Activated gamma-delta T cell treated with Interleukin-2 at 50 U/mL for 16 hours (primary cell): Measurements from ENCODE around the gene GNPDA1.

Experiments used
- DNase-seq: peaks from one replicate; pipeline ENCODE4 v3.0.0-alpha.2; 2020

The GNPDA1 gene

DNA sequence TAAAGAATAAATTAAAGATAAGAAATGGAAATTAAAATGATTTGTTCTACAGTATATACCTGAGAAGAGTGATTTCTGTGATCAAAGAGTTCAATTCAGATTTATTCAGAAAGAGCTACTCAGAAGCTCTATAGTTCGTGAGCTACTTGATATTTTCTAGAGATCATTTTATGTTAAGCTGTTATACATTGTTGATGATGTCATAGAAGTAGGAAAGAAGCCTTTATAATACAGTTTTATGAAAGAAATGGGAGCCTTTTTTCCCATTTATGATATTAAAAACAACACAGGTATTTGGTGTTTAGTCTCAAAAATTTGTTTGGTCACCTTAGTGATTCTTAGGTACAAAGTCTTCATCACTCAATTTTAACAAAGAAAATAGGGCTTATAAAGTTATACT is 23.1 kb downstream of the GNPDA1 start:
- DNase-seq = no peak

GRCh38 chr5:141986072-141986471 is 26.8 kb downstream of the GNPDA1 start:
- no peak for DNase-seq

DNA sequence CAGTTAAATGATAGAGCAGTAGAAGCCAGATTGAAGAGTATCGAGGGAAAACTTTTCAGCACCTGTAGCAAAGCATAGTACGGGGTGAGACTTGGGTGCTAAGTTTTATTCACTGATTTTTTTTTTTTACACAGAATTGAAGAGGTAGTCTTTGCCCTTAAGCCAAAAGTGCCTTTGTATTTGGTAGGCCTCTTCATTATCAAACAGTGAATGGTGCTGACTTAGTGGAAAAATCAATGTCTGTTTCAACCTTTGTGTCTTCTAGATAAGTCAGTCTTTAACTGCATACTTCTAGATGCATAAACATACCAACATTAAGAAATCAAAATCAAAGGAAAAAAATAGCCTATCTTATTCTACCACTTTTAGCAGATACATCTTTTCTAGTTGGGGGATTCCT is 30.2 kb downstream of the GNPDA1 start:
- no peak for DNase-seq

DNA sequence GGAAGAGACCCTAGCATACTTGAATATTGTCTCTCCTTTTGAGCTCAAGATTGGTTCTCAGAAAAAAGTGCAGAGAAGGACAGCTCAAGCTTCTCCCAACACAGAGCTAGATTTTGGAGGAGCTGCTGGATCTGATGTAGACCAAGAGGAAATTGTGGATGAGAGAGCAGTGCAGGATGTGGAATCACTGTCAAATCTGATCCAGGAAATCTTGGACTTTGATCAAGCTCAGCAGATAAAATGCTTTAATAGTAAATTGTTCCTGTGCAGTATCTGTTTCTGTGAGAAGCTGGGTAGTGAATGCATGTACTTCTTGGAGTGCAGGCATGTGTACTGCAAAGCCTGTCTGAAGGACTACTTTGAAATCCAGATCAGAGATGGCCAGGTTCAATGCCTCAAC is 34.4 kb downstream of the GNPDA1 start:
- DNase-seq = no peak

DNA sequence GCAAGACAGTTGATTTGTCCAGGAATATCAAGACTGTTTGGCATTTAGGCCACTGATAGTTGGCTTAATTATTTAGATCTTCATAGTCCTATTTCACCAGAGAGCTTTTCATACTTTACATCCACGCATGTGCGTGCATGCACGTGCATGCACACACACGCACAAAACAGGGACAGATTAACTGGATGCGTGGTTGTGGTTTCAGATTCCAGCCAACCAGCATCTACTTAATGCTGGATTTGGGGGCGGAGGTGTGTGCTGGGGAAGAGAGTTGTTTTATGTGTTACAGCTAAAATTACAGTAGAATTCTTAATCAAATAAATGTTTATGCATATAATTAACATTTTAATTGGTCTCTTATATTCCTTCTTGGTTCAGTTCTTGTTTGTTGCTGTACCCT is 36.7 kb downstream of the GNPDA1 start:
- DNase-seq = no peak

- DNase-seq = no peak
These were observed 38.8 kb downstream of the GNPDA1 start for GRCh38 chr5:141973871-141974595.

GRCh38 chr5:141969783-141970771 is 42.8 kb downstream of the GNPDA1 start:
- no peak for DNase-seq

DNA sequence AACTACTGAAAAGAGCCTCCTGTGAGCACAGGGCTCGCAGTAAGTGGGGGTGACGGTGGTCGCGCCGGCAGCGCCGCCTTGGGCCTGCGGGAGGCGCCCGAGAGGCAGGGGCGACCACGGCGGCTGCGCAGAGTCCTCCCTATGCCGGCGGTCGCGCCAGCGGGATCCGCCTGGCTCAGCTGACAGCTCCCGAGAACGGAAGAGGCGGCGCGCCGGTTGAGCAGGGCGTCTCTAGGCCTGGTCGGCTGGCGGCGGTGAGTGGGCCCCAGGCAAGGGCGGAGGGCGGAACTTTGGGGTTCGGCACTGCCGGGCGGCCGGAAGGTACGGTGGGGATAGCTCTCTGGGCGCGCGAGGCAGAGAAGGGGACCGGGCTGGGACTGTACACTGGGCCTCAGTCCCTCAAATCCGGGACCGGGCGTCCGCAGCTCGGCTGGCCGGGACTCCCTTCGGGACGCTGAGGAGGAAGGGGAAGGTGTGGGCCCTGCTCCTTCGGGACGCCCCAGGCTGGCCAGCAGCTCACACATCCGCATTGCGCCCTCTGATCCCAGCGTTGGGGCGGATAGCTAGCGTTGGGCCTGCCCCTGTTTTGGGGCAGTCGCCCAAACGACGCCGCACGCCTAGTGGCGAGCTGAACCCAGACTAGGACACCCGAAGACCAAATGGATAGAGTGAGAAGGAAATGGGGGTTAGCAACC is 43.8 kb downstream of the GNPDA1 start, which contains the start of gene RNF14:
Gene RNF14, plus strand, starts transcription at position 192 of the 695 bp plus-strand sequence. CDS start 4,484 bp downstream, outside the sequence.
- DNase-seq = peak; percentile 92

DNA sequence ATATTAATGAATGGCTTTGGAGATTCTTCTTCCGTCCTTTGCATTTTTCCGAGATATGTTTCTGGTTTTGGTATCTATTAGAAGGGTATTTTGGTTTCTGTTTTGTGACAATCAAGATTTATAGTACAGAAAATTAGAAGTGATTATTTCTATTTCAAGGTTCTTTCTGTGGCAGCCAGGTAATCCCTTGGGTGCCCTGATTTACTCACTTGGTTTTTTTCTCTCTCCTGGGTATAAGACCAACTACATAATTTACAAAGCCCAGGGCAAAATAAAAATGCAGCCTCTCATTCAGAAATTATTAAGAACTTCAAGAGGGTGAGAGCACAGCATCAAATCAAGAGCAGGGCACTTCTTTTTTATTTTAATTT is 45.9 kb downstream of the GNPDA1 start:
- no peak for DNase-seq

DNA sequence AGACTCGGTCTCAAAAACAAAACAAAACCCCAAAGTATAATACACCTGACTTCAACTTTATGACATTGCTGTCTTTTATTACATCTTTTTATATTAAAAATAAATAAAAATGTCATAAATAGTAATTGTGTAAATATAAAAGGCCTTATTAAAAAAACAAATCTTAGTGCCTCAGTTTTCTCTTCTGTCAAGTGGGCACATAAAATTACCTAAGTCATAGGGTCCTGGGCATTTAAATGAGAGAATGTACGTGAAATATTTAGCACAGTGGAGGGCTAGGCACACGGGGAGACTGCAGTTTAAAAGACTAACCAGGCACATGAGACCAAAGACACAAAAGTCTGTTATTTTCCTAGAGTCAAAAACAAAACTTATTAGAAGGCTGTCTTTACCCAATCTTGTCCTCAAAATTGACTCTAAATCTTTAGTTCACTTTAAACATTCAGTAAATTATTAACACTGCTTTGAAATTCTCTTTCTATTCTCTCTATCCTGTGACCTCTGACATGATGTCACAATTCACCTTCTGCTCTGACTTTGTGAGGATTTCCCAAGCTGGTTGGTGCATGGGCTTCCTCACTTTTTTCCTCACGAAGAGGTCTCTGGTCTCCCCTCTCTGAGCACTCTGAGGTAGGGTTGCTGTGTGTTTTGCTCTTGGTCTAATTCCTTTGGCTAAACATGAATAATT is 46.4 kb downstream of the GNPDA1 start:
- no peak for DNase-seq

- no peak for DNase-seq
These were observed 47.8 kb downstream of the GNPDA1 start for GRCh38 chr5:141965071-141965470.

DNA sequence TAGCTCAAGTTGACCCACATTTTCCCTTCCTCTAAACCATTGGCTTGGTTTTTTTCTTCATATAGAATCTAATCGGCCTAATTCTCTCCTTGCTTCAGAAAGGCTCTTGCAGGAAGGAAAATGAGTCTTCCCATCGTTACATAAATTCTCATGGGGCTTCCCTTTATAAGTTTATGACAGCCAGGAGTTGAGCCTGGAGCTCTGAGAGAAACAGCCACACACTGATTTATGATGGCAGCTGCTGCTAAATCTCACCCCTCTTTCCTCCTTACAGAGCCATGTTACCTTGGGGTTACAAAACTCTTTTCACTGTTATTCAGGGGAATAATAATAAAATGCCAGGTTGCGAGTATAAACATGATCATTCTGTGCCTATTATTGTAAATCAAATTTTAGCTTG is 49.1 kb downstream of the GNPDA1 start:
- DNase-seq = no peak

DNA sequence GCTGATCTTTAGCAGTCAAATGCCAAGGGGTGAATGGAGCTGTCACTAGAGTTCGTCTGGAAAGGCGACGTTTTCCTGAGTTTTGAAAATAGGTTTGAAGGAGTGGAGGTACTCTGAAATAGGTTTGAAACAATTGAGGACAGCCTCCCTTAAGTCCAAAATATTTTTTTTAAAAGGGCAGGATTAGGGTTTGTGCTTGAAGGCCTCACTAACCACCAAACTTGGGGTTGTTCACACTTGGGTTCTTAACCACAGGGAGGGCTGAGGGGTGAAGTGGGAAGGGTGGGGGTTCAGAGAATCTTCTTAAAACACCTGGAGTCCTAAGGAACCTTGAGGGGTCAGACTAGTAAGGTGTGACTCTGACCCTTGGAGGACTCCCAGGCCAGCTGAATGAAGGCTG is 51.4 kb downstream of the GNPDA1 start:
- DNase-seq = no peak

GRCh38 chr5:141960449-141961323 is 52.1 kb downstream of the GNPDA1 start:
- peak; percentile 92 for DNase-seq

GRCh38 chr5:141960018-141960417 is 52.8 kb downstream of the GNPDA1 start:
- DNase-seq = peak; percentile 24

- no peak for DNase-seq
These were observed 54.2 kb downstream of the GNPDA1 start for GRCh38 chr5:141958546-141959172.

DNA sequence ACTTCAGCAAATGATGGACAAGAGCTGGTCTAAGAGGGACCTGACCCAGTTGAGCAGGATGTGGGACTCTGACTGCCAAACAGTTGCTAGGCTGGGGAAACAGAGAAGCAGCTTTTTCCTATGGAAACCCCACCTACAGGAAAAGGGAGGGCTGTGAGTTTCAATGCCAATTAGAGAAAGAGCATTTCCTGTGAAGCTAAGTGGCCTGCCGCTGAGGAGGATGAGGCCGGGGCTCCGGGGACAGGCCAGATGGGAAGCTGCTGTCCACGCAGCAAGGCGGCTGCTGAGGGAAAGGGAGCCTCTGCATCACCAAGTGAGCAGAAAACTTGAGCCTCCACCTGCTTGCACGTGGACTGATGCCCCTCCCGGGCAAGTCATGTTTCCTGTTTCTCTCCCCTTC is 54.7 kb downstream of the GNPDA1 start, which contains the start of gene PCDH12:
Gene PCDH12, minus strand, starts transcription at position 90 of the 400 bp plus-strand sequence. CDS start 351 bp downstream, outside the sequence.
- DNase-seq = no peak

DNA sequence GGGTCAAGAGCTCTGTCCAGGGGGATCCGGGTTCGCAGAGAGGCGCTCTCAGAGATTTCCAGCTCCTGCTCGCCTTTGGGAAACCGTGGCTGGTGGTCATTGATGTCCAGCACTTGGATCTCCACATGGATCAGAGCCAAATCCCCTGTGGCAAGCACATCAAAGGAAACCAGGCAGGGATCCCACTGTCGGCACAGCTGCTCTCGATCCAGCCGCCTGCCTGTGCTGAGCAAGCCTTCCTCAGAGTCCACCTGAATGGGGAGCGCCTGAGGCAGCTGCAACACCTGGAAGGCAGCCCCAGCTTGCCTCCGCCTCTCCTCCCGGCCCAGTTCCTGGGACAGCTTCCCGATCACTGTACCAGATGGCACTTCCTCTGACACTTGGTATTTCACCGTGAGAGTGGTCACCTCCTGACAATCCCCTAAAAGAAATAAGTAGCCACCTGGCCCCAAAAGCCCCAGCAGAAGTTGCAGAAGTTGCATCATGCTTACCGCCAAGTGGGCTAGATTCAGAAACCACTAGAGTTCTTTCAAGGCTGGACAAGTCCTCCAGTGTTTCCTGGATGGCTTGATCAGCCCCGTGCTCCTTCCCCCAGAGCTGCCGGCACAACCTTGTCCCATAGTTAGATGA is 55.3 kb downstream of the GNPDA1 start:
- no peak for DNase-seq

GRCh38 chr5:141954194-141954593 is 58.6 kb downstream of the GNPDA1 start:
- DNase-seq = no peak

- DNase-seq = no peak
These were observed 60.8 kb downstream of the GNPDA1 start for GRCh38 chr5:141952020-141952419.
